Forelimb muscle (tissue), 1 donor: ENCODE data around the gene SLC6A4. TPM values are rescaled to one million over a fixed set of nuclear protein-coding genes. Genes with fewer than 3 reads are reported as not detected.
"Not testable (repeated sequence)": the region's sequence is repeated elsewhere in the genome, so short reads cannot be mapped to it uniquely, and the experiment has no call there.

Source experiments
- DNase-seq: peaks from one replicate; pipeline ENCODE4 v3.0.0-alpha.2; 2013; ENCODE audit warnings: low read depth
- polyA plus RNA-seq: library from polyadenylated mRNA; unstranded; fragments of 120-200 nt; gene quantifications from one replicate; pipeline ENCODE4 v1.2.1, GENCODE V29; 2013; ENCODE audit not compliant: insufficient read length

Gene SLC6A4
- polyA plus RNA-seq, 1 donor, result 0.11 TPM

GRCh38 chr17:30173649-30174048, 61.8 kb downstream of the SLC6A4 start:
- DNase-seq, result no peak

GRCh38 chr17:30172560-30172959, 62.9 kb downstream of the SLC6A4 start:
- DNase-seq, result no peak

- no peak for DNase-seq
These were observed 65.0 kb downstream of the SLC6A4 start for GRCh38 chr17:30170415-30170987.

DNA sequence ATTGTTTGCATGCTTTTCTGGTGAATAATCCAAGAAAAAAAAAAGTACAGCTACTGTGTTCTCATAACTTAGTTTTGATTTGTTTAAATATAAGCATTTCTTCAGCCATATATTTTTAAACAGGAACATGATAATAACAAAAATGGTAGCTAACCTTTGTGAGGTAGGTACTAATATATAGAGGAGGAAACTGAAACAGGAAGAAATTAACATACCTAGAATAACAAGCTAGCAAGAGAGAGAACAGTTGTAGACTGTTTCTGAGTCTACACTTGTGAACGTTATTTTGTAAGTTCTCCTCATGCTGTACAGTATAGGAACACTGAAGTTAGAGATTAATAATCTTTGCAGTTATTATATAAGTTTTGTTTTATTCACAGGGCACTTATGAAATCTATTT, 69.5 kb downstream of the SLC6A4 start:
- no peak for DNase-seq

DNA sequence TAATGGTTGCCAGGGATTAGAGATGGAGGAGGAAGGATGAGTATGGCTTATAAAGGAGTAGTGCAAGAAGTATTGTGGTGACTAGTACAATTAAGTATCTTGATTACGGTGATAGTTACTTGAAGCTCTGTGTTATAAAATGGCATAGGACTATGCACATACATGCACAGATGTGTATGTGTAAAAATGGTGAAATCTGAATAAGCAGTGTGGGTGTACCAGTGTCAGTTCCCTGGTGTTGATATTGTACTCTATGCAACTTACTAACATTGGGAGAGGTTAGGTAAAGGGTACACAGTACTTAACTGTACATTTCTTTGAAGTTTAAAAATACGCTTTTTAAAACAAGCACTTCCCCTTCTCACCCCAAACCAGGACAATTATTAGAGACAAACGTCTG, 70.3 kb downstream of the SLC6A4 start:
- no peak for DNase-seq

GRCh38 chr17:30164531-30164930, 71.0 kb downstream of the SLC6A4 start:
- DNase-seq, result no peak

GRCh38 chr17:30161601-30162000, 73.9 kb downstream of the SLC6A4 start:
- DNase-seq, result no peak

DNA sequence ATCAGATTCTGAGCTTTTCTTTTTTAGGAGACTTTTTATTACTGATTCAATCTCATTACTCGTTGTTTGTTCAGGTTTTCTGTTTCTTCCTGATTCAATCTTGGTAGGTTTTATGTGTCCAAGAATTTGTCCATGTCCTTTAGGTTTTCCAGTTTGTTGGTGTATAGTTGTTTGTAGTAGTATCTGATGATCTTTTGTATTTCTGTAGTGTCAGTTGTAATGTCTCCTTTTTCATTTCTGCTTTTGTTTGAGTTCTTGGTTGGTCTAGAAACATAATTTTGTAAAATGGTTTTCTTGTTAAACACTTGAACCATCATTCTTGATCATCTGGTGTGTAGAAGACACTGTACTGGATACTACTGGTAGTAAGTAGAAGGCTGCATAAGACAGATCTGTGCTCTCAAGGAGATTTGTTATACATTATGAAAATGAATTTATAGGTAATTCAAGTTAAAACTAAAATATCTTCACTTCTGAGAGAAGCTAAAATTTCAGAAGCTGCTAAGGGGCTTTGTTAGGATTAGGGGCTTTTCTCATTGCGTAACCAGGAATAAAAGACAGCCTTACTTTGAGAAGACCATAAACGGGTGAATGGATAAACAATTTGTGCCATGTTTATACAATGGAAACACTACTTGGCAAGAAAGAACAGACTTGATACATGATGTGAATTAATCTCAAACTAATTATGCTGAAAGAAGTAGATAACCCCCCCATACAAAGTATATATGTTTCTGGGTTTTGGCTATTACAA, 74.9 kb downstream of the SLC6A4 start:
- DNase-seq, result no peak

DNA sequence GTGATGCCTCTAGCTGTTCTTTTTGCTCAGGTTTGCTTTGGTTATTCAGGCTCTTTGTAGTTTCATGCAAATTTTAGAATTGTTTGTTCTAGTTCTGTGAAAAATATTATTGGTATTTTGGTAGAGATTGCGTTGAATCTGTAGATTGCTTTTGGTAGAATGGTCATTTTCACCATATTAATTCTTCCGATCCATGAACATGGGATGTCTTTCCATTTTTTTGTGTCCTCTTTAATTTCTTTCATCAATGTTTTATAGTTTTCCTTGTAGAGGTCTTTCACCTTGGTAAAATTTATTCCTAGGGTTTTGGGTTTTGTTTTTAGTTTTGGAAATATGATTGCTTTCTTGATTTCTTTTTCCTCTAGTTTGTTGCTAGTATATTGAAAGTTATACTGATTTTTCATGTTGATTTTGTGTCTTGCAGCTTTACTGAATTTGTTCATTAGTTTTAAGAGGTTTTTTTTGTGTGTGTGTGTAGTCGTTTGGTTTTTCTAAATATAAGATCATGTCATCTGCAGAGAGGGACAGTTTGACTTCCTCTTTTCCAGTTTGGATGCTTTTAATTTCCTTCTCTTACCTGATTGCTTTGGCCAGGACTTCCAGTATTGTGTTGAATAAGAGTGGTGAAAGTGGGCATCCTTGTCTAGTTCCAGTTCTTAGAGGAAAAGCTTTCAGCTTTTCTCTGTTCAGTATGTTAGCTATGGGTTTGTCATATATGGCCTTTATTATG, 76.4 kb downstream of the SLC6A4 start:
- DNase-seq, result no peak

DNA sequence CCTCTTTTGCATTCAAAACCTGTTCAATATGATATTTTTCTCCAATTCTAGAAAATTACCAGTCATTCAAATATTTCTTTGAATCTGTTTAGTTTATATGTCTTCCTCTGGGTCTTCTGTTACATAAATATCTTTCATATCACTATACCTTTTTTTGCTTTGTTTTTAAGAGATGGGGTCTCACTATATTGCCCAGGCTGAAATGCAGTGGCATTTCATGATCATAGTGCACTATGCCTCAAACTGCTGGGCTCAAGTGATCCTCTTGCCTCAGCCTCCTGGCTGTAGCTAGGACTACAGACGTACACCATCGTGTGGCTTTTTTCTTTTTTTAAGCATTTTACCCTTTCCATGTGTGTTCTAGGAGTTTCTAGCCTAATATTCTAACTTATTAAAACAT, 80.1 kb downstream of the SLC6A4 start:
- no peak for DNase-seq

- no peak for DNase-seq
These were observed 82.0 kb downstream of the SLC6A4 start for GRCh38 chr17:30153463-30153862.

DNA sequence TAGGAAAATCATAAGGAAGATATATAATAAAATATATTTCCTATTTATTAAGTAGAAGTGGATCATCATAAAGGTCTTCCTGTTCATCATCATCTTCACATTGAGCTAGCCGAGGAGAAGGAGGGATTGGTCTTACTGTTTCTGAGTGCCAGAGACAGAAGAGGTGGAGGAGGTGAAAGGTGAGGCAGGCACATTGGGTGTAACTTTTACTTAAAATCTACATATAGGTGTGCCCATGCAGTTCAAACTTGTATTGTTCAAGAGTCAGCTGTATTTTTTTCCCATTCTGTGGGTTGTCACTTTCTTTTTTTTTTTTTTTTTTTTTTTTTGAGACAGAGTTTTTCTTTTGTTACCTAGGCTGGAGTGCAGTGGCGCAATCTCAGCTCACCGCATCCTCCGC, 84.0 kb downstream of the SLC6A4 start:
- no peak for DNase-seq

DNA sequence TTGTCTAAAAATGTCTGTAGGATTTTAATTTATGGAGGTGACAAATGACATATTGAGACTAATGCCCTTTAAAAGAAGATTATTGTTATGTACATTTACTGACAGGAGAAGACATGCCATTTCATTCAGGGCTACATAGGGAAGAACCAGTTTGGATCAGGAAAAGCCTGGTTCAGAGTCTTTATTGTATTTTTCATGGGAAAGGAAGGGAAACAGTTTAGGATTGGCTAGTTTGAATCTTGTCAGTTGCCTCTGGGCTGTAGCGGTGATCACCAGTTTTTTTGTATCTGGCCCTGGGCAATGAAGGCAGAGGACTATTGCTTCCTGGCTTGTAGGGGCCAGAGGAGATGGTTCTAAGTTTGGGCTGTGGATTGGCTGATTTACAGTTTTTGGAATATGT, 87.1 kb downstream of the SLC6A4 start:
- no peak for DNase-seq

- DNase-seq, result not testable (repeated sequence)
These were observed 87.6 kb downstream of the SLC6A4 start for GRCh38 chr17:30147860-30148259.

Other genes starting within 250 kb of the SLC6A4 start
- gene NSRP1, start 118.9 kb downstream of the SLC6A4 start, polyA plus RNA-seq, result 29.8 TPM
- 36.7 TPM for gene BLMH, start 56.2 kb upstream of the SLC6A4 start, polyA plus RNA-seq
- not detected for gene TMIGD1, start 98.4 kb upstream of the SLC6A4 start, polyA plus RNA-seq
- 22.2 TPM for gene CPD, start 143.2 kb upstream of the SLC6A4 start, polyA plus RNA-seq
- 28.3 TPM for gene GOSR1, start 241.7 kb upstream of the SLC6A4 start, polyA plus RNA-seq